ENCODE data around the gene HOXC10.

The HOXC10 gene

GRCh38 chr12:53997204-53998109, 12.5 kb downstream of the HOXC10 start:
- in situ Hi-C loops (cut with MboI; ENCODE audit: low pct_unique_long_range_greater_than_20kb, low sequenced_read_pairs) = no loop called here
- no peak for DNase-seq

- in situ Hi-C loops (cut with MboI; ENCODE audit: low pct_unique_long_range_greater_than_20kb, low sequenced_read_pairs) = no loop called here
- DNase-seq = no peak
These were observed 13.4 kb downstream of the HOXC10 start for GRCh38 chr12:53998110-53998899.

- in situ Hi-C loops (cut with MboI; ENCODE audit: low pct_unique_long_range_greater_than_20kb, low sequenced_read_pairs) = no loop called here
- no peak for DNase-seq
These were observed 13.9 kb downstream of the HOXC10 start for GRCh38 chr12:53998900-53999236.

GRCh38 chr12:53999559-54000115, 14.7 kb downstream of the HOXC10 start:
- DNase-seq = no peak
- in situ Hi-C loops (cut with MboI; ENCODE audit: low pct_unique_long_range_greater_than_20kb, low sequenced_read_pairs) = loop anchor here (10.0 kb wide), 1 partner anchor 195 kb away; no protein-coding TSS in a partner anchor

- in situ Hi-C loops (cut with MboI; ENCODE audit: low pct_unique_long_range_greater_than_20kb, low sequenced_read_pairs) = loop anchor here (10.0 kb wide), 1 partner anchor 194 kb away; no protein-coding TSS in a partner anchor
- DNase-seq = no peak
These were observed 15.5 kb downstream of the HOXC10 start, which contains the start of gene HOXC9 for GRCh38 chr12:54000116-54001114. HOXC9 (plus strand) TSS chr12:54000161; CDS start chr12:54000189, 28 bp downstream.

- DNase-seq = no peak
- in situ Hi-C loops (cut with MboI; ENCODE audit: low pct_unique_long_range_greater_than_20kb, low sequenced_read_pairs) = loop anchor here (10.0 kb wide), 1 partner anchor 193 kb away; no protein-coding TSS in a partner anchor
These were observed 16.6 kb downstream of the HOXC10 start for GRCh38 chr12:54001283-54002187.

- in situ Hi-C loops (cut with MboI; ENCODE audit: low pct_unique_long_range_greater_than_20kb, low sequenced_read_pairs) = loop anchor here (10.0 kb wide), 1 partner anchor 192 kb away; no protein-coding TSS in a partner anchor
- no peak for DNase-seq
These were observed 17.4 kb downstream of the HOXC10 start for GRCh38 chr12:54002278-54002914.

- in situ Hi-C loops (cut with MboI; ENCODE audit: low pct_unique_long_range_greater_than_20kb, low sequenced_read_pairs) = loop anchor here (10.0 kb wide), 1 partner anchor 192 kb away; no protein-coding TSS in a partner anchor
- DNase-seq = no peak
These were observed 18.0 kb downstream of the HOXC10 start for GRCh38 chr12:54002915-54003389.

- in situ Hi-C loops (cut with MboI; ENCODE audit: low pct_unique_long_range_greater_than_20kb, low sequenced_read_pairs) = loop anchor here (10.0 kb wide), 1 partner anchor 191 kb away; no protein-coding TSS in a partner anchor
These were observed 18.7 kb downstream of the HOXC10 start for GRCh38 chr12:54003625-54004024.

GRCh38 chr12:54004063-54004840, 19.3 kb downstream of the HOXC10 start:
- DNase-seq = peak; percentile 53
- in situ Hi-C loops (cut with MboI; ENCODE audit: low pct_unique_long_range_greater_than_20kb, low sequenced_read_pairs) = loop anchor here (10.0 kb wide), 1 partner anchor 191 kb away; no protein-coding TSS in a partner anchor

More at GRCh38 chr12:54003625-54004024, 18.7 kb downstream of the HOXC10 start:
- no peak for DNase-seq

- in situ Hi-C loops (cut with MboI; ENCODE audit: low pct_unique_long_range_greater_than_20kb, low sequenced_read_pairs) = loop anchor here (10.0 kb wide), 1 partner anchor 190 kb away; no protein-coding TSS in a partner anchor
- no peak for DNase-seq
These were observed 20.0 kb downstream of the HOXC10 start for GRCh38 chr12:54004841-54005530.

- no peak for DNase-seq
- in situ Hi-C loops (cut with MboI; ENCODE audit: low pct_unique_long_range_greater_than_20kb, low sequenced_read_pairs) = loop anchor here (10.0 kb wide), 1 partner anchor 189 kb away; no protein-coding TSS in a partner anchor
These were observed 20.5 kb downstream of the HOXC10 start for GRCh38 chr12:54005531-54005852.

GRCh38 chr12:54005853-54006558, 21.1 kb downstream of the HOXC10 start:
- in situ Hi-C loops (cut with MboI; ENCODE audit: low pct_unique_long_range_greater_than_20kb, low sequenced_read_pairs) = loop anchor here (10.0 kb wide), 1 partner anchor 189 kb away; no protein-coding TSS in a partner anchor
- peak; percentile 89 for DNase-seq

- DNase-seq = no peak
- in situ Hi-C loops (cut with MboI; ENCODE audit: low pct_unique_long_range_greater_than_20kb, low sequenced_read_pairs) = loop anchor here (10.0 kb wide), 1 partner anchor 188 kb away; no protein-coding TSS in a partner anchor
These were observed 21.7 kb downstream of the HOXC10 start for GRCh38 chr12:54006559-54007220.
